ENCODE measurements around the gene MGST1. TPM values are rescaled to one million over a fixed set of nuclear protein-coding genes. Genes with fewer than 3 reads are reported as not detected.

Gene MGST1
- total and polyA plus RNA-seq, 2 experiments from 2014 or later = 297 to 1,400 TPM

- H3K27me3 Mint-ChIP-seq (ENCODE audit: insufficient read depth, low read depth, poor library complexity) = no peaks in the 10 kb centered on the region
- H3K9me3 Mint-ChIP-seq = peaks cover 21% of the 10 kb centered on the region; the same call in 2 of the 3 replicates
- Histone ChIP-seq H4K20me1 (replicated peaks; ENCODE audit: insufficient read depth) (no peaks in the 10 kb centered on the region), H3K4me3 (no peak overlapping the region), H2AFZ (no peak overlapping the region), H3K27ac (ENCODE audit: low read depth) (no peak overlapping the region), H3K4me2 (no peak overlapping the region), H3K4me1 (ENCODE audit: insufficient read depth) (no peaks in the 10 kb centered on the region), H3K9me2 (ENCODE audit: insufficient read depth) (0 out of 2 replicates have a peak, but pooled peaks cover 3% of the 10 kb centered on the region), H3K27me3 (ENCODE audit: insufficient read depth) (no peaks in the 10 kb centered on the region), H3K36me3 (ENCODE audit: insufficient read depth) (peaks cover 30% of the 10 kb centered on the region), H3F3A (replicated peaks; ENCODE audit: low read depth) (no peaks in the 10 kb centered on the region), H3K79me2 (replicated peaks; ENCODE audit: insufficient read depth) (no peaks in the 10 kb centered on the region)
- no peak for DNase-seq (ENCODE audit: low spot score)
- H3K4me1 Mint-ChIP-seq = no peaks in the 10 kb centered on the region
- H3K4me3 Mint-ChIP-seq = no peak overlapping the region
- ATAC-seq = no peak
- no peak for TF ChIP-seq REST (IDR thresholded peaks at IDR 0.05; ENCODE audit: unreplicated experiment)
- TF ChIP-seq, protein P1, sequence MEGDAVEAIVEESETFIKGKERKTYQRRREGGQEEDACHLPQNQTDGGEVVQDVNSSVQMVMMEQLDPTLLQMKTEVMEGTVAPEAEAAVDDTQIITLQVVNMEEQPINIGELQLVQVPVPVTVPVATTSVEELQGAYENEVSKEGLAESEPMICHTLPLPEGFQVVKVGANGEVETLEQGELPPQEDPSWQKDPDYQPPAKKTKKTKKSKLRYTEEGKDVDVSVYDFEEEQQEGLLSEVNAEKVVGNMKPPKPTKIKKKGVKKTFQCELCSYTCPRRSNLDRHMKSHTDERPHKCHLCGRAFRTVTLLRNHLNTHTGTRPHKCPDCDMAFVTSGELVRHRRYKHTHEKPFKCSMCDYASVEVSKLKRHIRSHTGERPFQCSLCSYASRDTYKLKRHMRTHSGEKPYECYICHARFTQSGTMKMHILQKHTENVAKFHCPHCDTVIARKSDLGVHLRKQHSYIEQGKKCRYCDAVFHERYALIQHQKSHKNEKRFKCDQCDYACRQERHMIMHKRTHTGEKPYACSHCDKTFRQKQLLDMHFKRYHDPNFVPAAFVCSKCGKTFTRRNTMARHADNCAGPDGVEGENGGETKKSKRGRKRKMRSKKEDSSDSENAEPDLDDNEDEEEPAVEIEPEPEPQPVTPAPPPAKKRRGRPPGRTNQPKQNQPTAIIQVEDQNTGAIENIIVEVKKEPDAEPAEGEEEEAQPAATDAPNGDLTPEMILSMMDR (conservative IDR thresholded peaks at IDR 0.05; ENCODE audit: low read depth in 2 of 2) = no peak
- TF ChIP-seq, protein P2, sequence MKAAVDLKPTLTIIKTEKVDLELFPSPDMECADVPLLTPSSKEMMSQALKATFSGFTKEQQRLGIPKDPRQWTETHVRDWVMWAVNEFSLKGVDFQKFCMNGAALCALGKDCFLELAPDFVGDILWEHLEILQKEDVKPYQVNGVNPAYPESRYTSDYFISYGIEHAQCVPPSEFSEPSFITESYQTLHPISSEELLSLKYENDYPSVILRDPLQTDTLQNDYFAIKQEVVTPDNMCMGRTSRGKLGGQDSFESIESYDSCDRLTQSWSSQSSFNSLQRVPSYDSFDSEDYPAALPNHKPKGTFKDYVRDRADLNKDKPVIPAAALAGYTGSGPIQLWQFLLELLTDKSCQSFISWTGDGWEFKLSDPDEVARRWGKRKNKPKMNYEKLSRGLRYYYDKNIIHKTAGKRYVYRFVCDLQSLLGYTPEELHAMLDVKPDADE (IDR thresholded peaks at IDR 0.05) = no peak
- no peak overlapping the region for H3K27ac Mint-ChIP-seq
- H3K36me3 Mint-ChIP-seq (ENCODE audit: low read depth) = peaks cover 53% of the 10 kb centered on the region
Measured at GRCh38 chr12:16392846-16393535, 45.5 kb downstream of the MGST1 start.

- no peaks in the 10 kb centered on the region for H4K20me1 ChIP-seq (replicated peaks; ENCODE audit: insufficient read depth)
- H3F3A ChIP-seq (replicated peaks; ENCODE audit: low read depth) = no peaks in the 10 kb centered on the region
- H3K27ac Mint-ChIP-seq = no peak overlapping the region
- H3K27ac ChIP-seq (ENCODE audit: low read depth) = no peak overlapping the region
- ATAC-seq (no peak), DNase-seq (ENCODE audit: low spot score) (no peak)
- peaks cover 35% of the 10 kb centered on the region; the same call in 2 of the 3 replicates for H3K36me3 Mint-ChIP-seq (ENCODE audit: low read depth)
- H3K4me3 Mint-ChIP-seq = no peak overlapping the region
- H3K9me2 ChIP-seq (ENCODE audit: insufficient read depth) = no peaks in the 10 kb centered on the region; the same call in 1 of the 2 replicates
- no peaks in the 10 kb centered on the region for H3K27me3 Mint-ChIP-seq (ENCODE audit: insufficient read depth, low read depth, poor library complexity)
- H3K4me3 ChIP-seq = no peak overlapping the region
- no peaks in the 10 kb centered on the region for H3K27me3 ChIP-seq (ENCODE audit: insufficient read depth)
- no peak overlapping the region for H3K4me2 ChIP-seq
- no peaks in the 10 kb centered on the region for H3K79me2 ChIP-seq (replicated peaks; ENCODE audit: insufficient read depth)
- H3K4me1 Mint-ChIP-seq = no peaks in the 10 kb centered on the region
- H3K36me3 ChIP-seq (ENCODE audit: insufficient read depth) = 0 out of 2 replicates have a peak, but pooled peaks cover 7% of the 10 kb centered on the region
- H3K4me1 ChIP-seq (ENCODE audit: insufficient read depth) = no peaks in the 10 kb centered on the region
- H2AFZ ChIP-seq = no peak overlapping the region
- peaks cover 10% of the 10 kb centered on the region; the same call in 1 of the 3 replicates for H3K9me3 Mint-ChIP-seq
- TF ChIP-seq NANOG (IDR thresholded peaks at IDR 0.05; ENCODE audit: borderline replicate concordance) (no peak), ZNF114 (CRISPR knock-in tag; IDR thresholded peaks at IDR 0.05) (no peak), REST (IDR thresholded peaks at IDR 0.05; ENCODE audit: unreplicated experiment) (no peak), POLR2AphosphoS5 (IDR thresholded peaks at IDR 0.05; ENCODE audit: low read depth) (no peak), CREB1 (CRISPR knock-in tag; IDR thresholded peaks at IDR 0.05; ENCODE audit: low read depth) (no peak), STAT1 (IDR thresholded peaks at IDR 0.05; ENCODE audit: unreplicated experiment) (no peak), EZH2phosphoT487 (IDR thresholded peaks at IDR 0.05; ENCODE audit: unreplicated experiment) (no peak)
- TF ChIP-seq, protein P1 (conservative IDR thresholded peaks at IDR 0.05; ENCODE audit: low read depth in 2 of 2) = no peak
Measured at GRCh38 chr12:16399101-16399500, 51.7 kb downstream of the MGST1 start.
